ENCODE results near the gene SSBP1. TPM values are rescaled to one million over a fixed set of nuclear protein-coding genes. Genes with fewer than 3 reads are reported as not detected.
"Not testable (repeated sequence)": the region's sequence is repeated elsewhere in the genome, so short reads cannot be mapped to it uniquely, and the experiment has no call there.

SSBP1 gene
- 246 and 313 TPM in 2 replicates for total RNA-seq

DNA sequence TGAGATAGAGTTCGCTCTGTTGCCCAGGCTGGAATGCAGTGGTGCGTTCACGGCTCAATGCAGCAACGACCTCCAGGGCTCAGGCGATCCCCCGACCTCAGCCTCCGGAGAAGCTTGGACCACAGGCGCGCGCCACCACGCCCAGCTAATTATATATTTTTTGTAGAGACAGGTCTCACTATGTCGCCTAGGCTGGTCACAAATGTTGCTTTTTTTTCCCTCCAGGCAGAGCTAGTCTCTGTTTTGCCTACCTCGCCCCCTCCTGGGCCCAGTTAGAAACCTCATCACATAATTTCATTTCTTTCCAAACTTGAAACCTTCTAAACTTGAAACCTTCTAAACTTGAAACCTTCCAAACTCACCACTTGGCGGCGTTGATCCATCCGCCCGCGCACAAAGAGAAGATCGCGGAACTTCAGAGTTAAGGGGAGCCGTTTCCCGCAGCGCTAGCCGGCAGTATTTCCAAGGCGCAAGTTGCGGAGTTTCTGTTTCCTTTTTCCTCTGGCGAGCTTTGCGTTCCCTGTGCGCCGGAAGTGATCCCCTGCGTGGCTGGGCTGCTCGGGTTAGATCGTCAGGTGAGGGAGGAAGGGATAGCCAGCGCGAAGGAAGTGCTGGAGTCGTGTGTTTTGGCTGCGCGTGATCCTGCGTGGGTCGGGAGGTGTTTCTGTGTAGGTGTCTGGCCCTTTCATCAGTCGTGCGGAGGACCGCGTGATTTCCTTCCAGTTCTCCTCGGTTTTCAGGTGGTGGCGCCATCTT lies at the start of gene SSBP1:
TSS of gene SSBP1 (plus strand) at position 523 of the 756 bp plus-strand sequence. CDS start 809 bp downstream, outside the sequence.
- peak within 1 kb of the TSS; percentile 78 for H3K4me3 ChIP-seq (ENCODE audit: low read depth, low read length)
- peak; percentile 87 for DNase-seq (ENCODE audit: low read depth)

DNA sequence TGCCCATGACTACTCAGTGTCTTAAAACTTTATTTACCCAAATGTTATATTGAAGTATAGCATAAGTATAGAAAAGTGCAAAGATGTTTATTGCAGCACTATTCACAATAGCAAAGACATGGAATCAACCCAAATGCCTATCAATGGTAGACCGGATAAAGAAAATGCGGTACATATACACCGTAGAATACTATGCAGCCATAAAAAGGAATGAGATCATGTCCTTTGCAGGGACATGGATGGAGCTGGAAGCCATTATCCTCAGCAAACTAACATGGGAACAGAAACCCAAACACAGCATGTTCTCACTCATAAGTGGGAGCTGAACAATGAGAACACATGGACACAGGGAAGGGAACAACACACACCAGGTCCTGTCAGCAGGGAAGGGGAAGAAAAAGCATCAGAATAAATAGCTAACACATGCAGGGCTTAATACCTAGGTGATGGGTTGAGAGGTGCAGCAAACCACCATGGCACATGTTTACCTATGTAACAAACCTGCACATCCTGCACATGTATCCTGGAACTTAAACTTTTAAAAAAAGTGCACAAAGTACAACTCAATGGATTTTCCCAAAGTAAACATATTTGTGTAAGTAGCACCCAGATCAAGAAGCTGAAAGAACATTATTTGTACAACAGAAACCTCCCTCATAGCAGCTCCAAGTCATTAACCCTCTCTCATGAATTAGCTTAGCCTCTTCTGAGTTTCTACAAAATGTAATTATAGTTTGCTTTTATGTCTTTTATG lies 48.9 kb upstream of the SSBP1 start:
- not testable (repeated sequence) for H3K4me3 ChIP-seq (ENCODE audit: low read depth, low read length)

More for the DNA sequence above, at the start of gene SSBP1:
- TF ChIP-seq, protein P1, sequence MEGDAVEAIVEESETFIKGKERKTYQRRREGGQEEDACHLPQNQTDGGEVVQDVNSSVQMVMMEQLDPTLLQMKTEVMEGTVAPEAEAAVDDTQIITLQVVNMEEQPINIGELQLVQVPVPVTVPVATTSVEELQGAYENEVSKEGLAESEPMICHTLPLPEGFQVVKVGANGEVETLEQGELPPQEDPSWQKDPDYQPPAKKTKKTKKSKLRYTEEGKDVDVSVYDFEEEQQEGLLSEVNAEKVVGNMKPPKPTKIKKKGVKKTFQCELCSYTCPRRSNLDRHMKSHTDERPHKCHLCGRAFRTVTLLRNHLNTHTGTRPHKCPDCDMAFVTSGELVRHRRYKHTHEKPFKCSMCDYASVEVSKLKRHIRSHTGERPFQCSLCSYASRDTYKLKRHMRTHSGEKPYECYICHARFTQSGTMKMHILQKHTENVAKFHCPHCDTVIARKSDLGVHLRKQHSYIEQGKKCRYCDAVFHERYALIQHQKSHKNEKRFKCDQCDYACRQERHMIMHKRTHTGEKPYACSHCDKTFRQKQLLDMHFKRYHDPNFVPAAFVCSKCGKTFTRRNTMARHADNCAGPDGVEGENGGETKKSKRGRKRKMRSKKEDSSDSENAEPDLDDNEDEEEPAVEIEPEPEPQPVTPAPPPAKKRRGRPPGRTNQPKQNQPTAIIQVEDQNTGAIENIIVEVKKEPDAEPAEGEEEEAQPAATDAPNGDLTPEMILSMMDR (conservative IDR thresholded peaks at IDR 0.05; ENCODE audit: low read depth, low read length) = peak; percentile 82

DNA sequence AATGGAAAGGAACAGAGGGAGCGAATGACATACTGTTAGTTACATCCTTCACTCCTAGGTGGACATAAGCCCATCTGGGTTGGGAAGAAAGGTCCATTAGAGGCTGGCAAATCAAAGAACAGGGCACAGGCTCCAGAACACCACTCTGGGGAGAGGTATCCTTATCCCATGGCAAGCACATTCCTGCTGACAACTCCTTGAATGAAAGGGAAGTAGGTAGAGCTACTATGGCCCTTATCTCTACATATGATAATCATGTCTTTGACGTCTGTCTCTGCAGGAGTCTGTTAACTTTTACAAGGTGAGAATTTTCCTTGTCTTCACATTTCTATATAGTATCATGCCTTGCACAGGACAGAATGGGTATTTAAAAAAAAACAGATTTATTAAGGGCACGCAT lies 46.6 kb upstream of the SSBP1 start:
- DNase-seq (ENCODE audit: low read depth) = no peak
- H3K4me3 ChIP-seq (ENCODE audit: low read depth, low read length) = no peak overlapping the region
- TF ChIP-seq, protein P1 (conservative IDR thresholded peaks at IDR 0.05; ENCODE audit: low read depth, low read length) = no peak

More for the DNA sequence above, 48.9 kb upstream of the SSBP1 start:
- DNase-seq (ENCODE audit: low read depth) = not testable (repeated sequence)

DNA sequence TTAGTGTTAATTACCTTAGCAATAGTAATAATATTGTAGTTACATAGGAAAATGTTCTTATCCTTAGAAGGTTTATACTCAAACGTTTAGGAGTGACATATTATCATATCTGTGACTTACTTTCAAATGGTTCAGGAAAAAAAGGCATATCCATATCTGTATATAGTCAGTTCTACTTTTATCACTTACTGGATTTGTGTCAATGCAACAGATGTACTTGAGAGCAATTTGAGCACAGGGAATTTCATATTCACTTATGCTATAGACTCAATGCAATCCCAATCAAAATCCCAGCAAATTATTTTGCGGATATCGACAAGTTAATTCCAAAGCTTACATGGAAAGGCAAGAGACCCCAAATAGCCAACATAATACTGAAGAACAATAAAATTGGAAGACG lies 46.2 kb upstream of the SSBP1 start:
- no peak overlapping the region for H3K4me3 ChIP-seq (ENCODE audit: low read depth, low read length)
- TF ChIP-seq, protein P1 (conservative IDR thresholded peaks at IDR 0.05; ENCODE audit: low read depth, low read length) = no peak
- no peak for DNase-seq (ENCODE audit: low read depth)

DNA sequence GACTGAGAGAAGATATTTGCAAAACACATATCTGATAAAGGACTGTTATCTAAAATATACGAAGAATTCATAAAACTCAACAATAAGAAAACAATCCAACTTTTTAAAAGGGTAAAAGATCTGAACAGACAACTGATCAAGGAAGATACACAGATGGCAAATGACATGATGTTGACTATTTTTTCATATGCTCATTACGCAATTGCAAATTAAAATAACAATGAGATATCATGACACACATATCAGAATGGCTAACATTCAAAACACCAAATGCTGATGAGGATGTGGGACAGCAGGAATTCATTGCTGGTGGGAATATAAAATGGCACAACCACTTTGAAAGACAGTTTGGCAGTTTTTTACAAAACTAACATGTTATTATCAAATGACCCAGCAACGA lies 45.1 kb upstream of the SSBP1 start:
- DNase-seq (ENCODE audit: low read depth) = no peak
- no peak overlapping the region for H3K4me3 ChIP-seq (ENCODE audit: low read depth, low read length)
- TF ChIP-seq, protein P1 (conservative IDR thresholded peaks at IDR 0.05; ENCODE audit: low read depth, low read length) = no peak

GRCh38 chr7:141695803-141696289 lies 42.3 kb upstream of the SSBP1 start:
- DNase-seq (ENCODE audit: low read depth) = no peak
- TF ChIP-seq, protein P1 (conservative IDR thresholded peaks at IDR 0.05; ENCODE audit: low read depth, low read length) = no peak
- H3K4me3 ChIP-seq (ENCODE audit: low read depth, low read length) = no peak overlapping the region

GRCh38 chr7:141696348-141696747 lies 41.8 kb upstream of the SSBP1 start:
- no peak overlapping the region for H3K4me3 ChIP-seq (ENCODE audit: low read depth, low read length)
- TF ChIP-seq, protein P1 (conservative IDR thresholded peaks at IDR 0.05; ENCODE audit: low read depth, low read length) = no peak
- DNase-seq (ENCODE audit: low read depth) = no peak
